ENCODE results near the gene RUFY4.

RUFY4 gene

DNA sequence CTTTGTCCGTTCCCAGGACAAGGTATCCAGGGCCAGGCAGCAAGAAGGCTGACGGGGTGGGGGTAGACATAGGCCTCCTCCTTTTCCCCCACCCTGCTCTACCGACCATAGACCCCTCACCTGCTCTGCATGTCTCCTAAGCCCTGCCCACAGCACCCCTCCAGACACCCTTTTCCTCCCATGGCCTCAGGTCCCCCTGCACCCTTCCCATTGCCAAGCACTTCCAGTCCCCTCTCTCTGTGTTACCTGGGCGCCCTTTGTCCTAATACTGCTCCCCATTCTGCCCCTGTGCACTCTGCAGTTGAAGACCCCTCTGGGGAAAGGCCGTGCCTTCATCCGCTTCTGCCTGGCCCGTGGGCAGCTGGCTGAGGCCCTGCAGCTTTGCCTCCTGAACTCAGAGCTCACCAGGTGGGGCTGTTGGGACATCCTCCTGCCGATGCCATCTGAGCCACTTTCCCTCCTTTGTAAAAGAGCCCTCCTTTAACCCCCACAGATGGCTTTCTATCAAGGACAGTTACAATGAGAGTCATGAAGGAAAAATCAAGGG, 3.5 kb downstream of the RUFY4 start:
- no peak overlapping the region for H2AFZ ChIP-seq (ENCODE audit: low read length)
- no peaks in the 10 kb centered on the region for H3K79me2 ChIP-seq (ENCODE audit: insufficient read depth, low read length)
- H4K20me1 ChIP-seq (ENCODE audit: insufficient read depth, low read length, poor library complexity, severe bottlenecking), result no peaks in the 10 kb centered on the region
- H3K36me3 ChIP-seq (ENCODE audit: insufficient read depth, low read length), result no peaks in the 10 kb centered on the region
- no peak overlapping the region for H3K9ac ChIP-seq (ENCODE audit: low read depth, low read length, poor library complexity, severe bottlenecking)
- TF ChIP-seq EZH2phosphoT487 (IDR thresholded peaks at IDR 0.05; ENCODE audit: borderline replicate concordance) (no peak), CTCF (conservative IDR thresholded peaks at IDR 0.05; ENCODE audit: low read length) (no peak)
- no peaks in the 10 kb centered on the region for H3K9me3 ChIP-seq (ENCODE audit: insufficient read depth, low read depth, low read length)
- H3K4me1 ChIP-seq (ENCODE audit: insufficient read depth, low read length, poor library complexity, severe bottlenecking), result peaks cover 10% of the 10 kb centered on the region
- no peaks in the 10 kb centered on the region for H3K27me3 ChIP-seq (ENCODE audit: insufficient read depth, low read length, poor library complexity, severe bottlenecking)
- H3K4me2 ChIP-seq (ENCODE audit: low read depth, low read length, poor library complexity, severe bottlenecking), result no peak overlapping the region
- no peak overlapping the region for H3K4me3 ChIP-seq (ENCODE audit: low read length, poor library complexity, severe bottlenecking)
- H3K9me2 ChIP-seq (replicated peaks; ENCODE audit: low read depth, low read length), result no peaks in the 10 kb centered on the region
- H3F3A ChIP-seq (ENCODE audit: low read depth), result no peaks in the 10 kb centered on the region

- Histone ChIP-seq H2AFZ (ENCODE audit: low read length) (no peak overlapping the region), H4K20me1 (ENCODE audit: insufficient read depth, low read length, poor library complexity, severe bottlenecking) (no peaks in the 10 kb centered on the region)
These were observed 4.1 kb downstream of the RUFY4 start for GRCh38 chr2:218073185-218073584.

GRCh38 chr2:218074031-218074430, 5.0 kb downstream of the RUFY4 start:
- Histone ChIP-seq H3K4me2 (ENCODE audit: low read depth, low read length, poor library complexity, severe bottlenecking) (no peak overlapping the region), H2AFZ (ENCODE audit: low read length) (no peak overlapping the region), H3K9me3 (ENCODE audit: insufficient read depth, low read depth, low read length) (no peaks in the 10 kb centered on the region), H3K79me2 (ENCODE audit: insufficient read depth, low read length) (no peaks in the 10 kb centered on the region), H3K4me3 (ENCODE audit: low read length, poor library complexity, severe bottlenecking) (no peak overlapping the region), H4K20me1 (ENCODE audit: insufficient read depth, low read length, poor library complexity, severe bottlenecking) (no peaks in the 10 kb centered on the region), H3K4me1 (ENCODE audit: insufficient read depth, low read length, poor library complexity, severe bottlenecking) (no peaks in the 10 kb centered on the region), H3K9me2 (replicated peaks; ENCODE audit: low read depth, low read length) (no peaks in the 10 kb centered on the region), H3K9ac (ENCODE audit: low read depth, low read length, poor library complexity, severe bottlenecking) (no peak overlapping the region), H3K27me3 (ENCODE audit: insufficient read depth, low read length, poor library complexity, severe bottlenecking) (no peaks in the 10 kb centered on the region), H3F3A (ENCODE audit: low read depth) (no peaks in the 10 kb centered on the region), H3K36me3 (ENCODE audit: insufficient read depth, low read length) (no peaks in the 10 kb centered on the region)
- TF ChIP-seq CTCF (conservative IDR thresholded peaks at IDR 0.05; ENCODE audit: low read length) (peak; percentile 60), EZH2phosphoT487 (IDR thresholded peaks at IDR 0.05; ENCODE audit: borderline replicate concordance) (no peak)

More at GRCh38 chr2:218073185-218073584, 4.1 kb downstream of the RUFY4 start:
- H3K4me2 ChIP-seq (ENCODE audit: low read depth, low read length, poor library complexity, severe bottlenecking), result no peak overlapping the region
- no peaks in the 10 kb centered on the region for H3K9me3 ChIP-seq (ENCODE audit: insufficient read depth, low read depth, low read length)
- H3K4me1 ChIP-seq (ENCODE audit: insufficient read depth, low read length, poor library complexity, severe bottlenecking), result peaks cover 5% of the 10 kb centered on the region
- no peak overlapping the region for H3K4me3 ChIP-seq (ENCODE audit: low read length, poor library complexity, severe bottlenecking)
- no peaks in the 10 kb centered on the region for H3F3A ChIP-seq (ENCODE audit: low read depth)
- no peaks in the 10 kb centered on the region for H3K79me2 ChIP-seq (ENCODE audit: insufficient read depth, low read length)
- H3K9ac ChIP-seq (ENCODE audit: low read depth, low read length, poor library complexity, severe bottlenecking), result no peak overlapping the region
- H3K36me3 ChIP-seq (ENCODE audit: insufficient read depth, low read length), result no peaks in the 10 kb centered on the region
- no peak for TF ChIP-seq CTCF (conservative IDR thresholded peaks at IDR 0.05; ENCODE audit: low read length)
- TF ChIP-seq EZH2phosphoT487 (IDR thresholded peaks at IDR 0.05; ENCODE audit: borderline replicate concordance), result no peak
- H3K27me3 ChIP-seq (ENCODE audit: insufficient read depth, low read length, poor library complexity, severe bottlenecking), result no peaks in the 10 kb centered on the region
- H3K9me2 ChIP-seq (replicated peaks; ENCODE audit: low read depth, low read length), result no peaks in the 10 kb centered on the region
